Skeletal muscle tissue (tissue), 4 donors: ENCODE results near the gene PTPRT. TPM values are rescaled to one million over a fixed set of nuclear protein-coding genes. Genes with fewer than 3 reads are reported as not detected.
"Not testable (repeated sequence)": the region's sequence is repeated elsewhere in the genome, so short reads cannot be mapped to it uniquely, and the experiment has no call there.

Source experiments
- H3K27ac ChIP-seq: one replicate; pipeline ENCODE4 v1.7.0; 2013; ENCODE audit warnings: mild to moderate bottlenecking, low read depth, low read length, inconsistent platforms
- H3K27me3 ChIP-seq, 3 donors: one replicate each; pipeline ENCODE4 v1.7.0; 2013; ENCODE audit warnings: low read length in 3 of 3; ENCODE audit not compliant: control insufficient read depth in 3 of 3, insufficient read depth in 3 of 3
- H3K36me3 ChIP-seq, 3 donors: one replicate each; pipeline ENCODE4 v1.7.0; 2013; ENCODE audit warnings: low read length in 3 of 3; ENCODE audit not compliant: control insufficient read depth in 3 of 3, insufficient read depth in 3 of 3
- H3K4me1 ChIP-seq, 3 donors: one replicate each; pipeline ENCODE4 v1.7.0; 2013; ENCODE audit warnings: low read length in 3 of 3, mild to moderate bottlenecking in 3 of 3; ENCODE audit not compliant: control insufficient read depth in 3 of 3, insufficient read depth in 3 of 3
- H3K4me3 ChIP-seq, 3 donors: one replicate each; pipeline ENCODE4 v1.7.0; 2013; ENCODE audit warnings: low read length in 3 of 3
- H3K9ac ChIP-seq, 3 donors: one replicate each; pipeline ENCODE4 v1.7.0; 2013; ENCODE audit warnings: low read length in 3 of 3, mild to moderate bottlenecking in 3 of 3, moderate library complexity in 2 of 3, low read depth in 1 of 3
- H3K9me3 ChIP-seq, 3 donors: one replicate each; pipeline ENCODE4 v1.7.0; 2013; ENCODE audit warnings: low read length in 3 of 3; ENCODE audit not compliant: control insufficient read depth in 3 of 3
- total RNA-seq: library from RNA; depleted of rRNA; stranded (reverse); fragments of >200 nt; gene quantifications from one replicate; pipeline ENCODE4 v1.2.3, GENCODE V29; 2014
- donor health status: Osteomylitis.

PTPRT gene
- total RNA-seq, 1 donor from 2014 or later, result 1.0 TPM

DNA sequence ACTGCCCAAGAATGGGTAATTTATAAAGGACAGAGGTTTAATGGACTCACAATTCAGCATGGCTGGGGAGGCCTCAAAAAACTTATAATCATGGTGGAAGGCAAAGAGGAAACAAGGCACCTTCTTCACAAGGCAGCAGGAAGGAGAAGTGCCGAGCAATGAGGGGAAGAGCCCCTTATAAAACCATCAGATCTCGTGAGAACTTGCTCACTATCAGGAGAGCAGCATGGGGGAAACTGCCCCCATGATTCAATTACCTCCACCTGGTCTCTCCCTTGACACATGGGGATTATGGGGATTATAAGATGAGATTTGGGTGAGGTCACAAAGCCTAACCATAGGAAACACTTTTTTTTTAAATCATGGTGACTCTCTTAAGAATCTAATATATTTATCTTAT, 278.9 kb downstream of the PTPRT start:
- H3K9ac ChIP-seq, H3K4me3 ChIP-seq, H3K36me3 ChIP-seq, H3K27me3 ChIP-seq, H3K9me3 ChIP-seq, H3K4me1 ChIP-seq, H3K27ac ChIP-seq: not testable (repeated sequence)

DNA sequence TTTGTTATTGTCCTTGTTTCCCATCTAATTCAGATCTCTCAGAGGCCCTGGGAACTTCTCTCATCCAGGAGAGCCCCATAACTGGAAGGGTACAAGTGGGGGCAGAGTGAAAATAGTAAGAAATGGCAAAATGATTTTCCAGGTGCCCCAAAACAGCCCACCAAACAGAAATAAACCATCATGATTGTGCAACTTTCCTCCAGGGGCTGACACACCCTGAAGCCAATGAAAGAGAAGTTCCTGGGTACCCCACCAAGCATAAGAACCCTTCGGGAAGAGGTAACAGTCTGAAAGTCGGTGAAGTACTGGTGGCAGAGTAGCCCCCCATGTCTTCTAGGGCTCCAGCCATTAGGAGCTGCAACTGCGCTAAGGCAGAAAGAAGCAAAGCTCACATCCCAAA, 282.0 kb downstream of the PTPRT start:
- Histone ChIP-seq H3K9ac (no peak overlapping the region), H3K4me1 (no peaks in the 10 kb centered on the region), H3K27ac (no peak overlapping the region)

DNA sequence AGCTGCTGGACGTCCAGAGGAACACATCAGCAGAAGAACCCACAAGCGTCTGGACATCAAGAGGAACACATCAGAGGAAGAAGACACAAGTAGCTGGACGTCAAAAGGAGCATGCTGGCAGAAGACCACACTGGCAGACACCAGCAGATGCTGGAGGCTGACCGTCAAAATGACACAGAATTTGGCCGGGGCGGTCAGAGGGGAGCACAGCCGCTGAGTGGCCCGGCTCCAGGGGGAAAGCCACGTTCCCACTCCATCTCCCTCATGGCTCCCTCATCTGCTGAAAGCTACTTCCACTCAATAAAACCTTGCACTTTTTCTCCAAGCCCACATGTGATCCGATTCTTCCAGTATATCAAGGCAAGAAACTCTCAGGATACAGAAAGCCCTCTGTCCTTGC, 283.6 kb downstream of the PTPRT start:
- H3K4me3 ChIP-seq, result no peak overlapping the region
- no peak overlapping the region for H3K27ac ChIP-seq
- H3K4me1 ChIP-seq, result no peaks in the 10 kb centered on the region
- H3K27me3 ChIP-seq, result no peaks in the 10 kb centered on the region
- no peaks in the 10 kb centered on the region for H3K9me3 ChIP-seq
- H3K36me3 ChIP-seq, result no peaks in the 10 kb centered on the region
- no peak overlapping the region for H3K9ac ChIP-seq

More for the DNA sequence above, 282.0 kb downstream of the PTPRT start:
- H3K4me3 ChIP-seq, result no peak overlapping the region
- H3K9me3 ChIP-seq, result no peaks in the 10 kb centered on the region
- no peaks in the 10 kb centered on the region for H3K27me3 ChIP-seq
- no peaks in the 10 kb centered on the region for H3K36me3 ChIP-seq

DNA sequence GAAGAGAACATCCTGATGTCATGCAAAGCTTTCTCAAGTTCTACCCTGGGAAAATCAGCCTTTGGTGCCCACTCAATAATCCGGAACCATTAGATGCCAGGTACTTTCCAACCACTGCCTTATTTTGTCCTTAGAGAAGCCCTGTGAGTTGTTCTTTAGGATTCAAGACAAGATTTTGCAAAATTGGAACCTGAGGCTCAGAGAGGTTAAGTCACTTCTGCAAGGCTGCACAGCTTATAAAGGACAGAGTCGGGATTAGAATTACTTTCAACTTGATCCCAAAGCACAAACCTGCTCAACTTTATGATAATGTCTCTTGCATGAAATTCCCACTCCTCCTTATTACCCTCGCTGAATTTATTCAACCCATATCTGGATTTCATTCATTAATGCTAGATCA, 287.2 kb downstream of the PTPRT start:
- H3K9ac ChIP-seq, result no peak overlapping the region
- no peaks in the 10 kb centered on the region for H3K9me3 ChIP-seq
- H3K27ac ChIP-seq, result no peak overlapping the region

DNA sequence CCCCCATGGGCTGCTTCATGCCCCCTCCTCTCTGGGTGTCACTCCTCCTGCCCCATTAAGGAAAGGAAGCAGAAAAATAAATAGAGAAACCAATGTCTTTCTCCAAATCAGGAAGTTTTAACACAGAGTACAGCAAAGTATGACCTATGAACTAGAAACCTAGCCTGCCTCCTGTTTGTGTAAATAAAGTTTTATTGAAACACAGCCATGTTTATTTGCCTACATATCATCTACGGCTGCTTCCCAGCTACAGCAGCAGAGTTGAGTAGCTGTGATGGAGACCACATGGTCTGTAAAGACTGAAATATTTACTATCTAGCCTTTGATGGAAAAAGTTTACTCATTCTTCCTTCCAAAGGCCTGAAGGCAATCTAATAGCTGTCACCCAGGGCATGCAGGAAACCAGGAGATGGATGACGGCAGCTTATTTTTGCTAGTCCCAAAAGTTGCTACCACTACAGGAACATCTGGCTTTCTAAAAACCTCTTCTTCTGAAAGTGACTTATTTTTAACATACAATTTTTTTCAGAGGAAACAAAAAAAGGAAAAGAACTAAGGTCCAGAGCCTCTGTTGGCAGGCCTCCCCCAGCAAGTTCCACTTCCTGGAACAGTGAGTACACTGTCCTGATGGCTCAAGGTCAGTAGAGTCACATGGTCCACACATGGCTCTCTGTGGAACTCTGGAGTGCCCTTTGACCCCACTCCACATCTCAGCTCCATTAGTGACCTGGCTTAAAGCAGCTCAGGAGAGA, 287.8 kb downstream of the PTPRT start:
- Histone ChIP-seq H3K4me1 (no peaks in the 10 kb centered on the region), H3K27me3 (no peaks in the 10 kb centered on the region), H3K36me3 (no peaks in the 10 kb centered on the region), H3K4me3 (no peak overlapping the region), H3K27ac (no peak overlapping the region), H3K9ac (no peak overlapping the region), H3K9me3 (no peaks in the 10 kb centered on the region)

More for the DNA sequence above, 287.2 kb downstream of the PTPRT start:
- no peaks in the 10 kb centered on the region for H3K27me3 ChIP-seq
- no peak overlapping the region for H3K4me3 ChIP-seq
- H3K4me1 ChIP-seq, result no peaks in the 10 kb centered on the region
- H3K36me3 ChIP-seq, result no peaks in the 10 kb centered on the region

DNA sequence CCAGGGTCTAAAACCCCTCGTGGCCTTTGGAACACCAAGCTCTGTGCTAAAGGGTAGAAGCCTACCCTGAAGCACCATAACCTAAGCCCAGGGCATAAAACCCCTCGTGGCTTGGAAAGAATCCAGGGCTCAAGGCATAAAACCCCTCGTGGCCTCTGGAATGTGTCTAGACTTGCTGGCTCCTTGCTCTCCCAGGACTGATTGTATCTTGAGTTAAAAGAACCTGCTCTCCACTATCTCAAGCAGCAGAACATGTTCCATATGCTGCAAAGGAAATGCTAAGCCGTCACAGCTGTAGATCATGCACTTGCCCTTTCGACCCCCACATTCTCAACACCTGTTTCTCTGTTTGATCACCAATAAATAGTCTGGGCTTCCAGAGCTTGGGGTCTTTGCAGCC, 288.9 kb downstream of the PTPRT start:
- not testable (repeated sequence) for H3K9ac ChIP-seq, H3K4me1 ChIP-seq, H3K27me3 ChIP-seq, H3K36me3 ChIP-seq, H3K9me3 ChIP-seq, H3K27ac ChIP-seq, H3K4me3 ChIP-seq

DNA sequence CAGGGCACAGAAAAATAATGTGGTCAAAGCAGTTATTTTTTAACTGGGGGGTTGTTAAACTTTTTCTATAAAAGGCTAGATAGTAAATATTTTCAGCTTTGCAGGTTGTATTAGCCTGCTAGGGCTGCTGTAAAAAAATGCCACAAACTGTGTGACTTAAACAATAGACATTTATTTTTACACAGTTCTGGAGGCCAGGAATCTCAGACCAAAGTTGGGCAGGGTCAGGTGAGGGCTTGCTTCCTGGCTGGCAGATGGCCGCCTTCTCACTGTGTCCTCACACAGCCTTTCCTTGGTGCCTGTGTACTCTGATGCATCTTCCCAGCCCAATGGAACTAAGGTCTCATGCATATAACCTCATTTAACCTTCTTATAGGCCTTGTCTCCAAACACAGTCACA, 294.7 kb downstream of the PTPRT start:
- no peak overlapping the region for H3K4me3 ChIP-seq
- no peaks in the 10 kb centered on the region for H3K9me3 ChIP-seq
- H3K9ac ChIP-seq, result no peak overlapping the region
- no peaks in the 10 kb centered on the region for H3K4me1 ChIP-seq
- H3K27ac ChIP-seq, result no peak overlapping the region
- H3K27me3 ChIP-seq, result no peaks in the 10 kb centered on the region
- no peaks in the 10 kb centered on the region for H3K36me3 ChIP-seq

DNA sequence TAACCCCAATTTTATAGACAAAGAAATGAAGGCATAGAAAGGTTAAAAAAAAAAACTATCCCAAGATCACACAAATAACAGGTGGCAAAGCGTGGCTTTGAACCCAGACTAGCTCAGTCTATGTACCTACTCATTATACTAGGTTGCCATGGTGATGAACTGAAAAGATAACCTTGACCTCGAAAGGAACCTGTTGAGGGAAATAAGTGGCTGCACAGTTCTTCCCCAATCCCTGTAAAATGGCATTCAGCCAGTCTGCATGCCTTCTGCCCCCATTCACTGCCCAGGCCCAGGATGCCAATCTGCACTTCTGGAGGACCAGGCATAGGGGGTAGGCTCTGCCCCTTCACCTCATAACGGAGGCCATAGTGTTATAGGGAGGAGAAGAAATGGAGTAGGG, 295.2 kb downstream of the PTPRT start:
- H3K36me3 ChIP-seq, result no peaks in the 10 kb centered on the region
- no peaks in the 10 kb centered on the region for H3K27me3 ChIP-seq
- no peak overlapping the region for H3K27ac ChIP-seq
- no peaks in the 10 kb centered on the region for H3K9me3 ChIP-seq
- H3K4me1 ChIP-seq, result no peaks in the 10 kb centered on the region
- no peak overlapping the region for H3K9ac ChIP-seq
- no peak overlapping the region for H3K4me3 ChIP-seq

- H3K4me3 ChIP-seq, result no peak overlapping the region
- H3K9ac ChIP-seq, result no peak overlapping the region
- no peak overlapping the region for H3K27ac ChIP-seq
- H3K27me3 ChIP-seq, result no peaks in the 10 kb centered on the region
- no peaks in the 10 kb centered on the region for H3K4me1 ChIP-seq
- no peaks in the 10 kb centered on the region for H3K36me3 ChIP-seq
- H3K9me3 ChIP-seq, result no peaks in the 10 kb centered on the region
Observed at GRCh38 chr20:42889517-42889916, 300.2 kb downstream of the PTPRT start.

- Histone ChIP-seq H3K27me3 (no peaks in the 10 kb centered on the region), H3K9ac (no peak overlapping the region), H3K4me1 (no peaks in the 10 kb centered on the region), H3K4me3 (no peak overlapping the region), H3K27ac (no peak overlapping the region), H3K9me3 (no peaks in the 10 kb centered on the region), H3K36me3 (no peaks in the 10 kb centered on the region)
Observed at GRCh38 chr20:42887281-42887680, 302.4 kb downstream of the PTPRT start.
